Stimulated activated CD4-positive, alpha-beta T cell treated with anti-CD3 and anti-CD28 coated beads, Interleukin-12 subunit alpha, Interleukin-12 subunit beta, amount 100 ng/mL, for 4 hours (primary cell): ENCODE results near the gene GBP3.
"Not testable (repeated sequence)": the region's sequence is repeated elsewhere in the genome, so short reads cannot be mapped to it uniquely, and the experiment has no call there.

Experiments
- DNase-seq: peaks from one replicate; pipeline ENCODE4 v3.0.0-alpha.2; 2020

Gene GBP3

GRCh38 chr1:89022167-89022959 is at the start of gene GBP3:
TSS of gene GBP3 (minus strand) at chr1:89022866. CDS start at chr1:89020721, 2,145 bp downstream.
- DNase-seq = no peak

DNA sequence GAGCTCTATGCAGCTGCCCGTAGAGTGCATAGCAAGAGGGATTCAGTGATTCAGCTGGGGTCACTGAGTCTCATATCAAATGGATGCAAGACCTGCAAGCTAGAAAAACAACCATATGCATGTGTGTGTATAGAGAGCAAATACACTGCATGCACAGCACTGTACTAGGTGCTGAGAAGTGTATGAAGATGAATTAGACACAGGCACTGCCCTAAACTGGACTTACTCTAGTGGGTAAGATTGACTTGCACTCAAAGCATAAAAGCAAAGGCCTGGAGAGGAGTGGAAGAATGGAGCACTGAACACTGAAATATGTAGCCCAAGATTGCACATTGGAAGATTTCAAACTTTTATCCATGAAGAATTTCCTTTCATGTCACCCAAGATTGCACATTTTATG is 47.8 kb upstream of the GBP3 start:
- no peak for DNase-seq

GRCh38 chr1:89069951-89070350 is 47.3 kb upstream of the GBP3 start:
- DNase-seq = no peak

- no peak for DNase-seq
Observed at GRCh38 chr1:89068291-89068690, 45.6 kb upstream of the GBP3 start.

- DNase-seq = no peak
Observed at GRCh38 chr1:89065079-89065868, 42.6 kb upstream of the GBP3 start, which contains the start of gene GBP1. TSS of gene GBP1 (minus strand) at chr1:89065208. CDS start at chr1:89063234, 1,974 bp downstream.

DNA sequence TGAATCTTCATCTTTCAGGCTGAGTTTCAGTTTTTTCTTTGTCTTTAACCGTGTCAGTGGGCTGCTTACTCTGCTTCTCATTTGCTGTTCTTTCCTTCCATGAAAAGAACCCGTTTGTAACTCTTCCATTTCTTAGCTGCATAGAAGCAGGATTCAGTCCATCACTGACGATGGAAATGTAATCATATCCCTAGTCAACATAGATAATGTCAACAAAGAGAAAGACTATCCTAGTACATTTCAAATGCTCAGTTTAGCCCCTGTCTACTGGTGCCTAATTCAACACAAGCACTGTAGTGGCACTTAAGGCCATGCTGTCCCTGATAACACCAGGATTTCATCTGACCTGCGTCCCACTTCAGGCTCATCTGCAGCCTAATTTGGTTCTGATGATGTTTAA is 42.0 kb upstream of the GBP3 start:
- no peak for DNase-seq

DNA sequence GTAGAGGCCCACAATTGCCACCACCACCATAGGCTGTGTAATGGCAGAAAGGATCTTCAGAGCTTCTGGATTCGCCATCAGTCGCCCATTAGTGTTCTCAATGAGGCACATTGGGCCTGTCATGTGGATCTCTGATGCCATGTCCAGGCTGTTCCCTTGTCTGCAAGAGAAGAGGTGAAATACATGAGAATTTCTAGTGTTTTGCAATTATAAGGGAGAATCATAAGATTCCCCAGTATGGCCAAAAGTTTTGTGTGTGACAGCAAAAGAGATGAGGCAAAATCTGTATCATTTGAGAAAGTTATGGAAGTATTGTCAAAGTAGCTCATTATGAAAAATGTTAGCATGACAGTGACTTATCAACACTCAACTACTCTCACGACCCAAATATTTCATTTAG is 40.4 kb upstream of the GBP3 start:
- no peak for DNase-seq

DNA sequence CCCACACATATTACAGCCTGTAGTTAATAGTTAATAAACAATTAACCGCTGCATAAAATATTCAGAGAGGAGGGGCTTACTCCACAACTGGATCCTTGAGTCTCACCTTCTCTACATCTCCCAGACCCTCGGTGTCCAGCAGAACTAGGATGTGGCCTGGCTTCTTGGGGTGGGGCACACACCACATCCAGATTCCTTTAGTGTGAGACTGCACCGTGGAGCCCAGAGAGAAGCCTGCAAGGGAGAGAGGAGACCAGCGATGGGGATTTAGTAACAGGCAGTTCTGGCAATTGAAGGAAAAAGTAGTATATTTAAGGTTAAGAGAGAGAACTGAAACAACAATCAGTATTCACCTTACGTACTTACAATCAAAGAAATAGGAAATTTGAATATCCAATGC is 37.4 kb upstream of the GBP3 start:
- DNase-seq = no peak

GRCh38 chr1:89051955-89052312 is 29.3 kb upstream of the GBP3 start:
- no peak for DNase-seq

GRCh38 chr1:89051300-89051954 is 28.8 kb upstream of the GBP3 start:
- no peak for DNase-seq

GRCh38 chr1:89050649-89051033 is 28.0 kb upstream of the GBP3 start:
- DNase-seq = no peak

DNA sequence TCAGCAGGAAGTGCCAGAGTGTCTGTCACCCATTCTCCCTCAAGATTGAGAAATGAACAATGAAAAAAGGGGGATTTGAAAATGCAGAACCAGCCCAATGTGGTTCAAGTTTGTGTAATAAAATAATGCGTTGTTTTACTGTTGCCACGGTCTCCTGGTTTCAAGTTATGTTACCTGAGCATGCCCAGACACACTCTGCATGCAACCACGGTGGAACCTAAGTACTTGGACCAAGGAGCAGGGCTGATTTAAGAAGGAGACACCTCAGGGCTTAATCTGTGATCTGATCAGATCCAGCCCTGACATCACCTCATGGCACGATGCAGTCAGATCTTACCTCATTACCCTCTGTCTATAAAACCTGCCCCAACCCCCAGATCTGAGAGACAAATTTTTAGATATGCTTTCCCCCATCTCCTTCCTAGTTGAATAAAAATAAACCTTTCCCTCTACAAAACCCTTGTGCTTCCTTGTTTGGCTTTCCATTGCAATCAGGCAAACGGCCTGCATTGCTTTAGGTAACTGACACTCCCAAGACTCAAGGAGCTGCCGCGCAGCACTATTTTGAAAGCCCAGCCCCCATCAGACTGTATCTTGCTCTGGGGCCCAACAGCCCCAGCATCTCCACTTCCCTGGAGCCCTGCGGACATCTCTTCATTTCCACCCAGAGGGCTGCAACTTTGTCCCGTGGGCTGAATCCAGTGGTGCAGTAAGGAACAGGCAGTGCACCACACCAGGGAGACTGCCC is 27.4 kb upstream of the GBP3 start:
- not testable (repeated sequence) for DNase-seq

- DNase-seq = not testable (repeated sequence)
Observed at GRCh38 chr1:89049187-89049586, 26.5 kb upstream of the GBP3 start.

DNA sequence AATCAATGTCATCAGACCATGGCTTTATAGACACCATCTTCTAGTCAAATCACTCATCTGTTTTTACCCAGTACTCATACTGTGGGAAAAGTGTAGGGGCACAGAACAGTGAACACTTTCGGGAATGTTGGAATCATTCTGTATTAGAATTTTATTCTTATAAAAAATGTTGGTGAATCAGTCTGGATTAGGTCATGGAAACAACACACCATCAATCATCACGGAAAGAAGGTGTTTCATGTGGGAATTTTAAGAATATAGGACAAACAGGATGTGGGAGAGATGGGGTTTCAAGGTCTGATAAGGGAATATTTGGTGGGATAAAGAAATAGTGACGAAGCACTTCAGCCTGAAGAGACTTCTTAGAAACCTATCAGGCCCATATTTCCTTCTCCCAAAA is 25.1 kb upstream of the GBP3 start:
- no peak for DNase-seq

GRCh38 chr1:89046318-89047183 is 23.9 kb upstream of the GBP3 start:
- not testable (repeated sequence) for DNase-seq

DNA sequence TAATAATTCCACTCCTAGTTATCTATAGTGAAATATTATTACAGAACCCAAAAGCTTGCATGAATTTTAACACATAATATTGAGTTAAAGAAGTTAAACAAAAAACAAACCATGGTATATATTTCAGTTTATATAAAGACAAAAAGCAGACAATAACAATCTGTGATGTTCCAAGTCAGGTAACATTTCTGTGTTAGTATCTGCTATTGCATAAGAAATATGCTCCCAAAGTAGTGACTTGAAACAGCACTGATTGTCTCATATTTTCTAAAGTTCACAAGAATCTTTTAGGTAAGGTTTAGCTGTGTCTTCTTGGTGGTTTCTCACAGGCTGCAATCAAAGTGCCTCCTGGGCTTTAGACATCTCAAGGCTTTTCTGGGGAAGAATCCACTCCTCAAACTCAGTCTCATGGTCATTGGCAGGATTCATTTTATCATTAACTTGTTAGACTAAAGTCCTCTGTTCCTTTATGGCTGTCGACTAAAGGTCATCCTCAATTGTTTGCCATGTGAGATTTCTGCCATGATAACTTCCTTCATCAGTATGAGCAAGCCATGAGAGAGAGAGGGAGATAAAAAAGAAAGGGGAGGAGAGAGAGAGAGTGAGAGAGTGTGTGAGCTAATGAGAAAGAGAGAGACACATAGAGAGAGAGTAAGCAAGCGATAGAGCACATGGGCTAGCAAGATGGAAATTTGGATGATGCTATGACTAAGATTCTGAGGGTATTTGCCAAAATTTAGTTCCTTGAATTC is 22.5 kb upstream of the GBP3 start:
- DNase-seq = no peak

- no peak for DNase-seq
Observed at GRCh38 chr1:89043940-89044339, 21.3 kb upstream of the GBP3 start.

DNA sequence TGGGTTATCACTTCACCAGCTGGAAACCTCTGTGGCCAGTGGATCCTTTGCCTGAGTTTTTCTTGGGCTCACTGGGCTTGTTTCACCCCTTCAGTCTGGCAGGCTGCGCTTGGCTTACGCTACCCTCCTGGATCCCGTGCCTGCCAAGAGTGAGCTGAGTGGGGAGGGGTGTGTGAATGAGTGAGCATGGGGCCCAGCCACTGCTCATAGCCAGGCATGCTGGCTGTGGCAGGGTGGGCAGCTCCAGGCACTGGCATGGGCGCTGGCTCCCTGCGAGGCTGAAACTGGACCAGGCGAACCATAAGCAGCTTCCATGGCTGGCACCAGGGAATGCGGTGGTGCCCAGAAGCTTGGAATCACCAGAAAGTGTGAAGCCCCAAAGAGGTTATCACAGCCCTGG is 19.8 kb upstream of the GBP3 start:
- DNase-seq = no peak

- DNase-seq = no peak
Observed at GRCh38 chr1:89041721-89042120, 19.1 kb upstream of the GBP3 start.

- DNase-seq = no peak
Observed at GRCh38 chr1:89041119-89041641, 18.5 kb upstream of the GBP3 start.

DNA sequence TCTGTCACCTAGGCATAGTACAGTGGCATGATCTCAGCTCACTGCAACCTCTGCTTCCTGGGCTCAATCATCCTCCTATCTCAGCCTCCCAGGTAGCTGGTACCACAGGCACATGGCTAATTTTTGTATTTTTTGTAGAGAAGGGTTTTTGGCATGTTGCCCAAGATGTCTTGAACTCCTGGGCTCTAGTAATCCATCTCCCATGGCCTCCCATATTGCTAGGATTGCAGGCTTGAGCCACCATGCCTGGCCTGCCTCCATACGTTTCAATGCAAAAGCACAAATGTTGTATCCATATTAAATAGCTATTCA is 17.6 kb upstream of the GBP3 start:
- DNase-seq = no peak
